SH-SY5Y (cell line): ENCODE data around the gene CRIM1.

Experiments used
- GATA2 ChIP-seq: IDR thresholded peaks from 2 replicates; pipeline ENCODE4 v1.6.1; 2011; ENCODE audit warnings: mild to moderate bottlenecking, low read depth, low read length
- GATA3 ChIP-seq: IDR thresholded peaks from 2 replicates; pipeline ENCODE4 v1.6.1; 2011; ENCODE audit warnings: low read depth, mild to moderate bottlenecking, low read length, moderate library complexity

Gene CRIM1

GRCh38 chr2:36415381-36416022 is 59.9 kb downstream of the CRIM1 start:
- TF ChIP-seq GATA2 (no peak), GATA3 (no peak)

DNA sequence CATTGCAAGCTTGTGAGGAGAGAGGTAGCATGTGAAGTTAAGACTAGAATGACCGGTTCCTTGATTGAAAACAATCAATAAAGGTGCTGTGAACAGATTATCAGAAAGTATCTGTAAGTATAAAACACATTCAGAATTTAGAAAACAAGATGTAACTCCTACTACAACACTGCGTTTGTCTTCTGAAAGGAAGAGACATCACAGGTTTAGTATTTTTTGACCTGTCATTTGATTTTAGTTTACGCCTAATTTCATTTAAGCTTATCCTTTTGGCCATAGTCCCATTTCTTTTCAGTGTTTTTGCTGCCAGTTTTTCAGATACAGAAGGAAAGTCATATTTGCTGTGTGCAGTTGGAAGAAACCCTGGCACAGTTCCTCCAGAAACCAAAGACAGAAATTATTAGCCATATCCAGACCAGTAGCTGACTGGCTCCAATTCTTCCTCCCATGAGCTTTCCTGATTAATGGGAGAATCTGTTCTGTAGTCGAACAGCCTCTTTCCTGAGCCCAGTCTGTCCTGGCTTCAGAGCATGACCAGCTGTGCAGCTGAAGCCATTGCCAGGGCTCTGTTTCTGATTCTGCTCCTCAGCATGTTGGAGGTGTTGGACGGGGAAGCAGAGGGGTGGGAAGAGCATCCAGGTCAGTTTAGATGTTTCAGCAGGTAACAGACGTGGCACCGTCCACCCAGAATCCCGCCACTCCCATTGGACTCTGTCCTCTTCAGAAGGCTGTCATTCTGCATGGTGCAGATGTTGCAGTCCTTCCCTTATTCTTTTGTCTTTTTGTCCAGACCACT is 61.0 kb downstream of the CRIM1 start:
- no peak for TF ChIP-seq GATA2
- no peak for TF ChIP-seq GATA3

DNA sequence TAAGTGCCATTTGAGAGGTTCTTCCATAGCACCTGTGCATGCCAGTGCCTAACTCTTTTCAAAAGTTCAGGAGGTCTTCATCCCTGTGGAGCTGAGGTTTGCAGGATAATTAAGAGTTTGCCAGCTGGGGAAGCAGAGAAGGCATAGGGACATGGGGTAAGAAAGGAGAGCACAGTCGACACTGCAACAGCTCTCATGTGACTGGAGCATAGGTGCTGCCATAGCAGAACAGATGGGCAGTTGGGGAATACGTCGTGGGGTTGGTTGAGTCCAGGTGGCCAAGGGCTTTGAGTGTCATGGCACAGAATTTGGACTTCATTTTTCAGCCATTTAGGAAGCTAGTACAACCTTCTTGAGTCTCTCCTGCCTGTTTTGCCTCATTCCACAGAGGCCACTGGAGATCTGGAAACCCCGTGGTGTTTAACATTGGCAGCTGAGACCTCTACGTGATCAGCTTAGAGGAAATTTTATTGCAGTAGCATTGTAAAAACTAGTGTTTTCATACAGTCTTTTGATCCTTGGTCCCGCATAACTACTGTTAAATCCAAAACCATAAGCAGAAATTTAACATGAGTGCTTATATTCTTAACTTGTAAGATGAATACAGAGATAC is 65.1 kb downstream of the CRIM1 start:
- TF ChIP-seq GATA3 (no peak), GATA2 (no peak)

DNA sequence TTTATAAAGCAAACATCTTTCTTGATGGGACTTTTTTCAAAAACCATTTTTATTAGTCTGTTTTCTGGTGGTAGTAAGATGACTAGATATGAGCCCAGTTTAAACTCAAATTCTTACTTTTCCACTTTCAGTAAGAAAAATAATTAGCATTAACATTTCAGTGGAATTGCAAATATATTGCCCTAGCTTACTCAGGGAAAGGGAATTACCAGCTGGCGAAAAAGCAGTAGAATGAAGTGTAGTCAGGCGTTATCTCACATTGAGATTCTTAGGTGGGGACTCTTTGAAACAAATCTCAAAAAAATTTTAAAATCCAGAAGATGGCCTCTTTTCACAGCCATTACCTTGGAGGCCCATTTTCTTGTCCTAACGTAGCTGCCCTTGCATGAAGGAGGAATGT is 65.8 kb downstream of the CRIM1 start:
- TF ChIP-seq GATA2 (no peak), GATA3 (no peak)

DNA sequence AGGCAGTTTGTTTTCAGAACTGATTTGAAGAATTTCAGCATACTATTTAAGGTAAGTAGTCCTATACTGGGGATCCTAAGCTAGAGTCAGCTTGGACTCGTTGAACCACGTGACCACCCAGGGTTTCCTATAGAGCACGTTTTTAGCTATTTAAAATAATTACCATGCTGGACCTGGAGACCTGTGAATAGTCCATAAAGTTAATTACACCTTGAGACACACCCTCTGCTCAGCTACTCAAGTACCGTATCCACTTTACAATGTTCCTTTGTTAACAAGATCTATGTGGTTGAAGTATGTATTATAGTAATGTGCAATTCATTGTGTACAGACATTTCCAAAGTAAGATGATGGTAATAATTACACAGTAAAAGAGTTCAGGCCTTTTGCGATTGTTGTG is 67.6 kb downstream of the CRIM1 start:
- TF ChIP-seq GATA2: no peak

GRCh38 chr2:36423619-36424120 is 68.1 kb downstream of the CRIM1 start:
- TF ChIP-seq GATA2 (no peak), GATA3 (no peak)

DNA sequence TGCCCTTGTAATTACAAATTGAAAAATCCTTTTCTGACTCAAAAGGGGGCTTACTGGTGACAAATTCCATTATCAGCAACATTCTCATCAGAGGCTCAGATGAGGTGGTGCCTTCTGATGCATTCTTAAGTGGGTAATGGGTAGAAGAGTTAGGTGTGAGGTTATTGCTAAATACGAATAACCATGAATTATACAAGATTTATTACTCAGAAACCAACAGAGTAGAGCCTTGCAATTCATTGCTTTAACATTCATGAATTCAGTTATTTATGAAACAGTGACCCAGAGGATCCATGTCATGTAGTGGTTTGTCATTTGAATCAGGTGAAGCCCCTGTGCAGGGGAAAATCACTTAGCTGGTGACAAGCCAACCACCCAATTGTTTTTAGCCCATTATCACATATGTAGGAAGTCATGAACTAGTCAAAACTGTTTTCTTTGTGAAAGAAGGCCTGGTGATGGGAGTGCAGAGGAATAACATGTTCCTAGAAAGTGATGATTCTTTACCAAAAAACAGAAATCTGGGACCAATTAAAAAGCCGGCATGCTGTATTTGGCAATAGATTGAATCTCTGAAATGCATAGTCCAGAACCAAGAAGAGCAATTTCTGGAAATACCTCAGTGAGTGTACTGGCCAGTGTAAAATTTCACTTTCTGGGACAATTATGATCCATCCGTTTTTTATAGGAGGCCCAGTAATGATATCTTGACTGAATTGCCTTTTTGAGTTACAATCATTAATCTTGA is 70.2 kb downstream of the CRIM1 start:
- TF ChIP-seq GATA3 (no peak), GATA2 (no peak)

- TF ChIP-seq GATA3 (no peak), GATA2 (no peak)
Observed at GRCh38 chr2:36427790-36428243, 72.2 kb downstream of the CRIM1 start.

- TF ChIP-seq GATA3: no peak
- TF ChIP-seq GATA2: no peak
Observed at GRCh38 chr2:36430549-36430948, 75.0 kb downstream of the CRIM1 start.

GRCh38 chr2:36432479-36432878 is 76.9 kb downstream of the CRIM1 start:
- no peak for TF ChIP-seq GATA3
- no peak for TF ChIP-seq GATA2

DNA sequence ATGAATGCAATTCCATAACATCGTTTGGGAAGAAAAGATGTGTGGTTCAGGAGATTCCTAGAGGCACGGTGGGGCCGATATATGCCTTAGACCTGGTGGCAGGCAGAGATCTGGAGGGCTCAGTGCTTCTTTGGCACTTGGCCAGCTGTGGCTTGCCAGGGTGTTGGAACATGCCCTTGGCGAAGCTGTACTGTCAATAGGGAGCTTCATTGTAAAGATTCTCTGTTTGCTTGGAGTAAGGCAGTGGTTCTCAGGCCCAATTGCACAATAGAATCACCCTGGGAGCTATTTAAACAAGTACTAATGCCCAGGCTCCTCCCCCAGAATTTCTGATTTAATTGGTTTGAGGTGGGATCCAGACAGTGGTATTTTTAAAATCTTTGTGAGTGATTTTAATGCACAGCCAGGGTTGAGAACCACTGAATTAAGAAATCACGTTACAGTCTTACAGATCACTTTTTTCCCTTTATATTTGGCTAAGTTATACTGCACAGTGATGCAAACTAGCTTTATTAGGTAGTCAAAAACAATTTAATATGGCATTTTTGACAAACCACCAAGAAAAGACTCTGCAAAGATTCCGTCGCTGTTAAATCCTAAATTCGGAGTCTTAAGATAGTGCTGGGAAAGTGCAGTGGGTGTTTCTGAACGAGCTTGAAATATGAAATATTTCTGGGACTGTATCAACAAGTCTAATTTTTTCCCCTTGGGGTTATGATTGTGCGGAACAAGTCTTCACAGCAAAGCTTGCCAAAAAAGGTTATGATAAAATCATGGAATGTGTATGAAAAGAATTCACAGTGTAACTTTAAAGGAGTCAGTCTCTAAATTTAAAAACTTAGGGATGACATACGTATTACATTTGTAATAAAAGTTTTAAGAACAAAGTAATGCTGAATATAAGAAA is 78.0 kb downstream of the CRIM1 start:
- TF ChIP-seq GATA2: no peak
- TF ChIP-seq GATA3: no peak

- TF ChIP-seq GATA3 (no peak), GATA2 (no peak)
Observed at GRCh38 chr2:36438449-36438977, 82.9 kb downstream of the CRIM1 start.

- TF ChIP-seq GATA2 (no peak), GATA3 (no peak)
Observed at GRCh38 chr2:36439084-36439483, 83.5 kb downstream of the CRIM1 start.
